Activated naive CD8-positive, alpha-beta T cell treated with anti-CD3 and anti-CD28 coated beads, Interleukin-2, amount 50 U/mL, for 16 hours (primary cell): ENCODE results near the gene NGLY1.

Source experiments
- DNase-seq: peaks from one replicate; pipeline ENCODE4 v3.0.0-alpha.2; 2020; ENCODE audit warnings: low read depth, low spot score

Gene NGLY1

GRCh38 chr3:25711090-25711489, 72.2 kb downstream of the NGLY1 start:
- DNase-seq: no peak

GRCh38 chr3:25708036-25708435, 75.2 kb downstream of the NGLY1 start:
- DNase-seq: no peak

- DNase-seq: no peak
These were observed 75.8 kb downstream of the NGLY1 start for GRCh38 chr3:25707268-25707926.

- no peak for DNase-seq
These were observed 77.0 kb downstream of the NGLY1 start for GRCh38 chr3:25706213-25706612.

GRCh38 chr3:25697553-25697952, 85.7 kb downstream of the NGLY1 start:
- no peak for DNase-seq

GRCh38 chr3:25695731-25696420, 87.4 kb downstream of the NGLY1 start:
- DNase-seq: no peak

- no peak for DNase-seq
These were observed 90.0 kb downstream of the NGLY1 start for GRCh38 chr3:25693238-25693637.

GRCh38 chr3:25692341-25692740, 90.9 kb downstream of the NGLY1 start:
- no peak for DNase-seq

GRCh38 chr3:25690768-25691533, 92.3 kb downstream of the NGLY1 start:
- DNase-seq: no peak

- no peak for DNase-seq
These were observed 94.0 kb downstream of the NGLY1 start for GRCh38 chr3:25689226-25689625.

GRCh38 chr3:25687742-25688141, 95.5 kb downstream of the NGLY1 start:
- no peak for DNase-seq

- no peak for DNase-seq
These were observed 96.5 kb downstream of the NGLY1 start for GRCh38 chr3:25686766-25687165.

- DNase-seq: no peak
These were observed 99.4 kb downstream of the NGLY1 start for GRCh38 chr3:25683882-25684281.

- DNase-seq: no peak
These were observed 99.8 kb downstream of the NGLY1 start for GRCh38 chr3:25683410-25683809.

- DNase-seq: no peak
These were observed 103.5 kb downstream of the NGLY1 start for GRCh38 chr3:25679642-25680302.

- no peak for DNase-seq
These were observed 104.1 kb downstream of the NGLY1 start for GRCh38 chr3:25679166-25679565.

- DNase-seq: no peak
These were observed 104.7 kb downstream of the NGLY1 start for GRCh38 chr3:25678581-25678980.

- no peak for DNase-seq
These were observed 106.1 kb downstream of the NGLY1 start for GRCh38 chr3:25677121-25677520.

GRCh38 chr3:25674670-25675069, 108.6 kb downstream of the NGLY1 start:
- no peak for DNase-seq

- no peak for DNase-seq
These were observed 109.4 kb downstream of the NGLY1 start for GRCh38 chr3:25673738-25674298.
